Fibroblast of upper back skin (primary cell): ENCODE measurements around the gene BANP.
"Not testable (repeated sequence)": the region's sequence is repeated elsewhere in the genome, so short reads cannot be mapped to it uniquely, and the experiment has no call there.

Experiments used
- DNase-seq: peaks from one replicate; pipeline ENCODE4 v3.0.0-alpha.2; 2013

BANP gene

DNA sequence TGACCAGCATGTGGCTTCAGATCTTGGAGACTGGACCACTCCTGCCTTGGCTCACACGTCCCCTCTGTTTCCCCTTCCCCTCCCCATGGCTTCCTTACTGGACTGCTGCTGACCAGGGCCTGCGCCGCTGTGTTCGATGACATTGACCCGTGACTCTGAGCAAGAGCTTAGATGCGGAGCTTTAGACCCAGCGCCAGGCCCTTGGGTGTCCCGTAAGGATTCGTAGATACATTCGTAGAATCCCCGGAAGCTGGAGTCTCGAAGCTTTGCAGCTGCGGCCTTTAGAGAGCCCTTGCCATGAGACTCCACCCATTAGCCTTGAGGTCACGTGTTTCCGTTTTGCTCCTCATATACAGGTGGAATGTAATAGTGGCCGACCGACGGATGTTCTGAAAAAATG, 65.2 kb downstream of the BANP start:
- not testable (repeated sequence) for DNase-seq

- DNase-seq: no peak
Observed at GRCh38 chr16:88016964-88017363, 65.7 kb downstream of the BANP start.

DNA sequence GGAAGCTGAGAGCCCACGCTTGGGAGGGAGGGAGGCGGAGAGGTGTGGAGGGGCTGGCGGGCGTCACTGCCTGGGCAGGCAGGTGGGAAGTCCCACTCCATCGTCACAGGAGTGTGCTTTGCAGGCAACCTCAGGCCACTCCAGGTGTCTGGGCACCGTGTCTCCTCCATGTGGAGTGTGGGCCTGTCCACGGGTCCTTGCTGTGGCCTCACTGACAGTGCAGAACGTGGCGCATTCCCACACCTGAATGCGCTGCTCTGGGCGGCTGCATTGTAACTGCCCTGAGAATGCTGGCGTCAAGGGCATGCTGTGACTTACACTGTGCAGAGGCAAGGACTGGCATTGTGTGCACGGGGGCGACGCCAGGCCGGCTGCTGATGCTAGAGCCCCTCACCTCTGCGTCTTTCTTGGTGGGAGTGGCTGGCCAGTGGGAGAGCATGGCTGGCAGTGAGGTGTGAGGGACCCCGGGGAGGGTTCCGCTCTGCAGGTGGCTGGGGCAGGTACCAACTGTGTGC, 66.4 kb downstream of the BANP start:
- DNase-seq: no peak

GRCh38 chr16:88018382-88018781, 67.1 kb downstream of the BANP start:
- DNase-seq: not testable (repeated sequence)

DNA sequence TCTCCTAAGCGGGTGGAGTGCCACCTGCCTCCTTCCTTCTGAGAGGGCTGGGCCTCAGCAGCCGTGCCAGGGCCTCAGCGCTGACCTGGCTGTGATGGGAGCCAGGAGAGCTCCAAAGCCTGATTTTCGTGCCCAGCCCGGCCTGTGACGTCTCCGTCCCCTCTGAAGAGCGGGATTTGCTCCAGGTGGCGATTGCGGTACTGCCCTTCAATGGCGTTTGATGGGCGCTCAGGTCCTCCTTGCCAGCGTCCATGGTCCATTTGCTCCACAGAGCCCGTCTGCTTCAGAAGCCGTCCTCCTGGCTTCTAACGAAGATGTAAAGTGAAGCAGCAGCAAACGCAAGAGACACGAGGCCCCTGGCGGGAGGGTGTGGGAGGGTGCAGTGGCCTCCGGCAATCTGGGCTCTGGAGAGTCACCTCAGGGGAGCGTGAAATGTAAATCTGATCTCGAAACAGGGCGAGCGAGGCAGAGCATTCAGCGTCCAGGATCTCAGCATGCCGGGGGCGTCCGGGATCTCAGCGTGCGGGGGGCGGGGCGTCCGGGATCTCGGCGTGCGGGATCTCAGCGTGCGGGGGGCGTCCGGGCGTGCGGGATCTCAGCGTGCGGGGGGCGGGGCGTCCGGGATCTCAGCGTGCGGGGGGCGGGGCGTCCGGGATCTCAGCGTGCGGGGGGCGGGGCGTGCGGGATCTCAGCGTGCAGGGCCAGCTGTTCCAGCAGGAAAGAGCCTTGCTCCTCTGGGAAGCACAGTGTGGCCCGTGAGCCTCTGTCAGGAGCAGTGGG, 68.0 kb downstream of the BANP start:
- DNase-seq: peak; percentile 17

DNA sequence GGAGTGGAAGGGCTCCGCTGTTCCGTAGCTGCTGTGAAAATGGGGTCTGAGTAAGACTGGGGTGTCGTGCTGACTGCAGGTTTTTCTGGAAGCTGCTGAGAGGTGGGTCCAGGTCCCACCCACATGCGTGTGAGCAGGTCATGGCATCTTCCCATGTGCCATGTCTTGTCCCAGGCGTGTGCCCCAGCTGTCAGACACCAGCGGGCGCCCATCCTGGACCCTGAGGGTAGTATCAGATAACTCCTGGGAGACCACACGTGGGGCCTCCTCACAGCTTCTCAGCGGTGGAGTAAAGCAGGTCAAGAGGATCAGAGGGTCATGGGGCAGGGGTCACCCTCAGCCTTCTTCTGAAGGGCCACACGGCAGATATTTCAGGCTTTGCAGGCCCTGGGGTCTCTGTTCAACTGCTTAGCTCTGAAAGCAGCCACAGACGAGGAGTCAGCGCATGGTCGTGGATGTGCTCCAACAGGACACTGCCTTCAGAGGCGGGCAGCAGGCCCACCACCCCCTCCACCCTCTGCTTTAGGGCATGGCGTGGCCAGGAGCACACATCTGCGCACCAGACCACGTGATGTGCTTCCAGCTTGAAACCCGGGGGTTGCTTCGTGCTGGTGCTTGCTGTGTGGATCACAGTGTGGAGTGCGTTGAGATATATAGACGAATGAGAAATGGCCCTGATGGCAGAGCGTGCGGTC, 68.7 kb downstream of the BANP start:
- no peak for DNase-seq

GRCh38 chr16:88020516-88020885, 69.3 kb downstream of the BANP start:
- no peak for DNase-seq

DNA sequence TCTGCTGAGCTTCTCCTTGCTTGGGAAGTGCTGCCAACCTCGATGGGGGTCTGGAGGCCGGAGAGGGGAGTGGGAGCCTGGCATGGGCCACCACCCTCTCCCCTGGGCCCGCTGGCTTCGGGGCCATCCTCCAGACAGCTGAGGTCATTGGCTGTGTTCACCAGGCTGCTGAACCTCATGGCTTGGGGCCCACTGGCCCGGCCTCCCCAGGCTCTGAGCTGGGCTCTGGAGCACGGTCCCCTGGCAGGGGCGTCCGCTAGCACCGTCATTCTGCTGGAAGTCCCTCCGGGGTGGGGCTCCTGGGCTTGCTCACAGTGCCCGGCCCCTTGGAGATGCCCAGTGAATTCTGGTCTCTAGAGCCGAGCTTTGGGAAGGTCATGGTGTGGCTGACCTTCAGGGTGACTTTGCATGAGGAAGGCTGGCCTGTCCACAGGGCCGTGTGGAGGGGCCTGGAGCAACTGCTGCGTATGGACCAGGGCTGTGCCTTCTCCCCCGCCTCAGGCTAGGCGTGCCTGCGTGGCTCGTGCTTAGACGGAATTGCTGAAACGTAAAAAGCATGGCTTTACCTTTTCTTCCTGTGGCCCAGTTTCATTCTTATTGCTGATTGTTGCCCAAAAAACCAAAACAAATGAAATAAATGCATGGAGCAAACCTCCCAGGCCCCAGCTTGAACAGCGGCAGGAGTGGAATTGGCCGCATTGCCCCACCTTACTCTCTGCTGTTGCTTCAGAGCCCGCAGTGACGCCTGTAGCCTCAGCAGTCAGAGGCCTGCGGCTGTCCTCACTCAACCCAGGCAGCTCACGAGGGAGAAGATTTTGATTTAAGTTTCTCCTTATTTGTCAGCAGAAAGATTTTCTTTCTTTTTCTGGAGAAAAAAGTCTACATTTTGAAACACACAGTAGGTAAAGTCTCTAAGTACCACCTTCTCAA, 70.1 kb downstream of the BANP start:
- not testable (repeated sequence) for DNase-seq

- DNase-seq: no peak
Observed at GRCh38 chr16:88022076-88023042, 71.1 kb downstream of the BANP start.

GRCh38 chr16:88023366-88023765, 72.1 kb downstream of the BANP start:
- no peak for DNase-seq

DNA sequence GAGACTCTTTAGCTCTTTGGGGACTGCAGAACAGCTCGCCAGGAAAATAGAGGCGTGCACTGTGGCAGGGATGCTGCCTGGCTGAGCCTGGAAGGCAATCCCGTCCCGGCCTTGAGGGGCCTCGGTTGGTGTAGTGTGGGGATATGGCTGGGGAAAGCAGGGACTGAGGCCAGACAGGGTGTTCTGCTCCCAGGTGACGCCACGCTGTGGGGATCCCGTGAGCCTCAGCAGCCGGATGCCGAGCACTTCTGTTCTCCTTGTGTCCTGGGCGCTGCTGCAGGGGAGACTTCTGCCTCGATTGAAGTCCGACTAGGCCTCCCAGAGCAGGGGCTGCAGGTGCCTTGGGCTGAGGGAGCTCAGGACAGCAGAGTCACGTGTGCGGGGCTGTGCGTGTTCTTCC, 72.6 kb downstream of the BANP start:
- no peak for DNase-seq

GRCh38 chr16:88024491-88025085, 73.4 kb downstream of the BANP start:
- peak; percentile 54 for DNase-seq

DNA sequence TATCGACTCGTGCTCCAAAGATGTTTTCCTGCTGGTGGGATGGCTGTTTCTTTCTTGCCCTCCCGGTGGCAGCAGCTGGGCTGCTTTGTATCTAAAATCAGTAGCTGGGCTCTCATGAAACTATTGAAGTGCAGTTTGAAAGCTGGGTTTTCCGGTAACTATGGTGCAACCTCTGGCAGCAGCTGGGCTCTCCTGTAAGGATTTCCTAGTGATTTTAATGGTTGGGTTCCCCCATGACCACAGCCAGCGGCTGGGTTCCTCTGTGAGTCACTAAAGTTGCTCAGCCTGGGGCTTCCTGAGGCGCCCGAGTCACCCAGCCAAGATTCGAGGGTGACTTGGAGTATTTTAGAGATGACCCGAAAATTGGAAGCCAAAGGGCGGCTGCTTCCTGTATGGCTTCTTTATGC, 73.9 kb downstream of the BANP start:
- peak; percentile 74 for DNase-seq

DNA sequence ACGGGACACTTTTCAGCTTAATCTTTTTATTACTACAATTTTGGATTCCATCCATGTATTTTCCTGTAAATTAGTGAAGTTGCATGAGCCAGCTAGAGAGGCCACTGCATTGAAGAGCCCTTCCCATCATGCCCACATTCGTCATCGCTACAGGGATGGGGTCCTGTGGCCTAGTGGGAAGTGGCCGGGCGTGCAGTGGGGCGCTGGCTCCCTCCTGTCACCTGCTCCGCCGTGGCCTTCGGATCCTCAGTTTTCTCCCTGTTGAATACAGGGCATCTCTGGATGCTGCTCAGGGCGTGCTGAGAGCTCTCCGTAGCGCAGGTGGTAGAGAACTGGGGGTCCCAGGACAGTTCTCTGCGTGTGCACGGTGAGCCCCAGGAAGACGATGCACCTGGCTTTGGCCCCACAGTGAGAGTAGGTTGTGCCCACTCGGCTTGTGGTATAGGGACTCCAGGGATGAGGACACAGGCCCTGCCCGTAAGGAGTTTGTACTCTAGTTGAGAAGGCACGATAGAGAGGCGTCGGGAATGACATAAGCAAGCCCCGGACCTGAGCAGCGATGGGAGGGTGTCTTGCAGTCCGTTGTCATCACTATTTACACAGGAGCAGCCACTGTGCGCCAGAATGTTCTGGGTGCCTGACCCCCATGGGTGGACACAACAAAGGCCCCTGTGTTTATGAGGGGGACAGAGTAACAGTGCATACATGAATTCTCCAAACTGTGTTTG, 74.8 kb downstream of the BANP start:
- DNase-seq: not testable (repeated sequence)

DNA sequence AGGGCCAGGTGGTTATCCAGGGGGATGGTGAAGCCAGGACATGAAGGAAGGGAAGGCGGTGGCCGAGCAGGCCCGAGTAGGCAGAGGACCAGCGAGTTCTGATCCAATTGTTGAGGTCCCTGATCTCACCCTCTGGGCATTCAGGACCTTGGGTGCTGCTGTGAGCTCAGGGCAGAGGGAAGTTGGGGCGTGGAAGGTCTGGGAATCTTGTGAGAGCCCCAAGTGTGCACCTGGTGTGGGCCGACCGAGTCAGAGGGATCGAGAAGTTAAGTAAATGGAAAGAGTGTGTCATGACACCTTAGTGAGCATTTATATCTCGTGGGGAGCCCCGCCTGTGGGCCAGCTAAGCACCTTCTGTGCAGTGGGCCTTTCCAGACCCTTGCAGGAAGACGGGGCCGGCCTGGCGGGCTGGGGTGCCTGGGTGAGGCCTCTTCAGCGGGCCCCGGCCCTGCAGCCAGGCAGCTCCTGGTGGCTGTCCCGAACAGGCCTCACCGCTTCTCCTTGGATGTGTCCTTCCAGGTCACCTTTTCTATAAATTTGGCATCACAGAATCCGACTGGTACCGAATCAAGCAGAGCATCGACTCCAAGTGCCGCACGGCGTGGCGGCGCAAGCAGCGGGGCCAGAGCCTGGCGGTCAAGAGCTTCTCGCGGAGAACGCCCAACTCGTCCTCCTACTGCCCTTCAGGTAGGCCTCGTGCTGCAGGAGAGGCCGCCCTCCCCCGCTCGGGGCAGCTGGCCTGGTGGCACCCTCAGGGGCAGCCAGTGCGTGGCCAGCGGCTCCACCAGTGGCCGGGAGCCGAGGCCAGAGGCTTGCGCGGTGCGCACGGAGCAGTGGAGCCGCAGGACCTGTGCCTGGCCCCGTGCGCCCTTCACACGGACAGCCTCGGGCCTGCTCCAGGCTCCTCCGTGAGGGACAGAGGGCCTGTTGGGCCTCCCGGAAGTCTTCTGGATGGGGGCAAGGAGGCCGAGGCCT, 76.0 kb downstream of the BANP start:
- no peak for DNase-seq

GRCh38 chr16:88028177-88028930, 77.1 kb downstream of the BANP start:
- not testable (repeated sequence) for DNase-seq

DNA sequence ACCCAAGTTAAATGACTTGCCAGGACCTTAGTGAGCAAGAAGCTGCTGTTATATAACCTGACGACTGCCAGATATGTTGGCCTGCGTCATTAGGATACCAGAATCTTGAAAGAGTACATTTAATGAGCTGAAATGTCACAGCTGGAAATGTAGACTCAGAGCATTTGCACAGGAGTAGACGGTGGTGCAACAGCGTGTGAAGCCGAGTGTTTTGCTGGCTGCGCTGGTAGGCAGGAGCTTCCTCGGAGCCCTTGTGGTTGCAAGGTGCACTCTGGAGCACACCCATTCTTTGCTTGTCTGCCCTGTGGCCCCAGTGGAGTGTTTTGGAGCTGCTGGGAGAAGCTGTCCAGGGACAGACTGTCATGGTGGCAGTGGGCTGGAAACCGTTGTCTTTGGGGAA, 79.3 kb downstream of the BANP start:
- DNase-seq: no peak

- not testable (repeated sequence) for DNase-seq
Observed at GRCh38 chr16:88030961-88031360, 79.7 kb downstream of the BANP start.
